NT2/D1 (cell line): Measurements from ENCODE around the gene ACACB.

Experiments
- SUZ12 ChIP-seq: IDR thresholded peaks from 2 replicates; pipeline ENCODE4 v1.6.1; 2011; ENCODE audit not compliant: insufficient read length, insufficient read depth; ENCODE audit errors: extremely low read depth
- ZNF274 ChIP-seq: IDR thresholded peaks from 2 replicates; pipeline ENCODE4 v1.6.1; 2011; ENCODE audit warnings: mild to moderate bottlenecking, low read depth, low read length

- TF ChIP-seq ZNF274 (no peak), SUZ12 (no peak)
Measured at GRCh38 chr12:109189291-109189690, 72.9 kb downstream of the ACACB start.
